ENCODE data around the gene ELL.
A peak's percentile ranks its signal among the peaks of the same experiment; 100 is the strongest.
"Not testable (repeated sequence)": the region's sequence is repeated elsewhere in the genome, so short reads cannot be mapped to it uniquely, and the experiment has no call there.

ELL gene

DNA sequence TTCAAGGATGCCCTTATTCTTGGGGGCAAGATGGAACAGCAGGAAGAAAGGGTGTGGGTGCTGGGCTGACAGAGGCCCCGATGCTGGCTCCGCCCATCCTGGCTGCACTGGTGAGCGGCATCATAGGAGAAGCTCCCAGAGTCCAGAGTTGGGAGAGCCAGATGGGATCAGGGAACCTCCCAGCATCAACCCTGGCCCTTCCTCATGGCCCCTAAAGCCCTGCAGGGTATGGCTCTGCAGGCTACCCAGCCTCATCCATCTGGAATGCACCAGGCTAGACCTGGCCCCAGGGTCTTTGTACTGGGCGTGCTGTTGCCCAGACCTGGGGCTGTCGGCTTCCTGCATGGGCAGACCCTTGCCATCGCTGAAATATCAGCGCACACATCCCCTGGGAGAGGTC, 7.9 kb upstream of the ELL start:
- DNase-seq: no peak

GRCh38 chr19:18526316-18526715, 4.4 kb upstream of the ELL start:
- no peak for DNase-seq

- DNase-seq: no peak
These were observed 2.0 kb upstream of the ELL start for GRCh38 chr19:18523841-18524240.

- not testable (repeated sequence) for DNase-seq
These were observed 1.1 kb upstream of the ELL start for GRCh38 chr19:18522862-18523440.

DNA sequence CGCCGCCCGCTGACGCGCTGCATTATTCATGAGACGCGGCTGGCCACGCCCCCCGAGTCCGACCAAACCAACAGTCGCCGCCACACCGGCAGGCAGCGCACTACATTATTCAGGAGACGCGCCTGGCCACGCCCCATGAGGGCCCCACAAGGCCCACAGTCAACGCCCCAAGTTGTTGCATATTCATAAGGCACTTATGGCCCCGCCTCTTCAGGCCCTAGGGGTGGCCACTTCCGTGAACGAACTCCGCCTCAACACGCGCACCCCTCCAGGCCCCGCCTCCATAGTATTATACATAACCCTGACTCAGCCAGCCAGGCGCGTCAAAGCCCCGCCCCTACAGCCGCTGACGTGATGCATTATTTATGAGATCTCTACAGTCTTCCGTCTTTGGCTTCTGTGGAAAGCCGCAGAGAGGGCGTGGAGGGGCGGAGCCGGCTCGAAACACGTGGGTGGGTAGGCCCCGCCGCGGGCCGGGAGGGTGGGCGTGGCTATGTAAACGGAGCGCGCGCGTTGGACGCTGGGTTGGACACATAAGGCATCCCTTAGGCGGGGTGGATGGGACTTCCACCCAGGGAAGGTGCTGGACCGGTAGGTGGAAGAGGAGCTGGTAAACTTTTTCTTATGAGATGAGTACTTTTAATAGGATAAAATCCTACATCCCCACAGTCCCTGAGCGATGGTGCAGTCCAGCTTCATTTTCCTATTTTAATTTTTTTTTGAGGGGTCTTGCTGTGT, 423 bp upstream of the ELL start:
- DNase-seq: peak; percentile 98

- DNase-seq: no peak
These were observed 800 bp downstream of the ELL start for GRCh38 chr19:18520848-18521691.

DNA sequence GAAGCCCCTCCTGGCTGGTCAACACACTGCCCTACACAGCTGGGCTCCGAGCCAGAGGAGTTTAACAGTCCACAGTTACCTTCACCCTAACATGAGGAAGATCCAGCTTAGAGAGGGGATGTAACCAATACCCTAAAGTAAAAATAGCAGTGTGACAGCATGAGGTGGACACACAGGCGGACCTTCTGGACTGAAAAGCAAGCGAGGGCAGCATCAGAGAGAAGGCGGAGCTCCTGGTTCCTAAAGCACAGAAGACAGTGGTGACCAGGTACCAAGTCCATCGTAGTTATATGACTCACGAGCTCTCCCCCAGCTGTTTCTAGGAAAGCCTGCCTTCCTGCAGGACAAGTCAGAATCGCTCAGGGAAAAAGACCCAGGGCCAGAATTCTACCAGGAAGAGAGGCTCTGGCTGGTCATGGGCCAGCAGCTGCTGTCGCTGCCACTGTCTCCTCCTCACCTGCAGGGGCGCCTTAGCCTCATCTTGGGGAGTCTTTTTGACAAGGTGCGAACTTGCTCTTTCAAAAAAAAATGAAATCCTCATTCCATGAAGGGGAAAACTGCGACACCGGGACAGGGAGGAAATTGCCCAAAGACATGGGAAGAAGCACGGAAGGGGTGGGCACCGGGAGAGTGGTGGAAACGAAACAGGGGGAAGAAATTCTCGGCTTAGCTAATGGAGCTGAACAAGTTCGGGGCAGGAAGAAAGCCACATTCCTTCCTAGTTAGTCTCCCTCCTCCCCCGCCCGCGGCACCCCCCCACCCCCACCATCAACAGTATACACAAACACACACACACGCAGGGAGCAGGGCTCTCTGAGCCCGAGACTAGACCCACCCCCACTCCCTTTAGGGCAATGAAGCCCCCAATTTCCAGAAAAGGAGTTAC, 1.7 kb downstream of the ELL start:
- DNase-seq: no peak

- DNase-seq: no peak
These were observed 3.2 kb downstream of the ELL start for GRCh38 chr19:18518639-18519038.

DNA sequence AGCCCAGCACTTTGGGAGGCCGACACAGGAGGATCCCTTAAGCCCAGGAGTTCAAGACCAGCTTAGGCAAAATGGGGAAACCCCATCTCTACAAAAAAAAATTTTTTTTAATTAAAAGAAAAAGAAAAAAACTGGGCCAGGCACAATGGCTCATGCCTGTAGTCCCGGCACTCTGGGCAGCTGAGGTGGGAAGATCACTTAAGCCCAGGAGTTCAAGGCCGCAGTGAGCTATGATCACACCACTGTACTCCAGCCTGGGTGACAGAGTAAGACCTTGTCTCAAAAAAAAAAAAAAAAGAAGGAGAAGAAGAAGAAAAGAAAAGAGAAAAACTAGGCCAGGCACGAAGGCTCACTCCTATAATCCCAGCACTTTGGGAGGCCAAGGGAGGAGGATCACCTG, 4.3 kb downstream of the ELL start:
- no peak for DNase-seq

DNA sequence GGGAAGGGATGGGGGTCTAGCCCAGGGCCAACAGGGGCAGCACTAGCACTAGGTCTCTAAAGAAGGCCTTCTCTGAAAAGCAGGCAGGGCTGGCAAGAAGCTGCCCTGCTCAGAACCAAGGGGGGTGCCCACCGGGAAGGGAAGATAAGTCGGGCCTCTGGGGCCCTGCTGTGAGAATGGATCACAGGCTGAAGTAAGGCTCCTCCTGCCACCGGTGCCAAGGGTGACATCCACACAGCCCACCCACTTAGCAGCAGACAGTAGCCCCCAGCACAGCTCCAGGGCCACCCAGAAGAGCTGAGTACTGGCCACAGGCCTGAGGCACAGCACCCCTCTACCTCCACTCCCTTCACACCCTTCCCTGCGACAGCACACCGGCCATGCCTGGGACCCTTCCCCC, 5.9 kb downstream of the ELL start:
- DNase-seq: no peak

GRCh38 chr19:18514800-18515682, 6.8 kb downstream of the ELL start:
- DNase-seq: no peak

DNA sequence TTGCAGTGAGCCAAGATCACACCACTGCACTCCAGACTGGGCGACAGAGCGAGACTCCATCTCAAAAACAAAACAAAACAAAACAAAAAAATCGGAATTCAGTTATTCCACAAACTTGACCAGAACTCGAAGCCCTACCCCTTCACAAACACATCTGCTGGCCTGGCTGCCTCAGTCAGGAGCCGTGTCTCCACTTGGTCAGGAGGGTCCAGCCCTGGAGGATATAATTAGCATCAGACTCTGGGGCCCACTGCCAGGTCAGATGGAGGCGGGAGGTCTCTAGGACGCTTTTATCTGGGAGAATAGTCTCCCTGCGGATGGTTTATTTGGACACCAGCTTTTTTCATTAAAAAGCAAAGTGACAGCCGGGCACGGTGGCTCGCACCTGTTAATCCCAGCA, 8.0 kb downstream of the ELL start:
- DNase-seq: no peak

- no peak for DNase-seq
These were observed 11.7 kb downstream of the ELL start for GRCh38 chr19:18510216-18510615.

GRCh38 chr19:18508585-18508984, 13.3 kb downstream of the ELL start:
- no peak for DNase-seq

GRCh38 chr19:18507727-18508440, 14.0 kb downstream of the ELL start:
- no peak for DNase-seq

- DNase-seq: no peak
These were observed 14.7 kb downstream of the ELL start for GRCh38 chr19:18507021-18507726.

GRCh38 chr19:18506101-18506930, 15.6 kb downstream of the ELL start:
- no peak for DNase-seq

GRCh38 chr19:18504886-18505610, 16.8 kb downstream of the ELL start:
- DNase-seq: no peak

All from NCI-H2107 (cell line).